ENCODE data around the gene PAEP.

The PAEP gene

DNA sequence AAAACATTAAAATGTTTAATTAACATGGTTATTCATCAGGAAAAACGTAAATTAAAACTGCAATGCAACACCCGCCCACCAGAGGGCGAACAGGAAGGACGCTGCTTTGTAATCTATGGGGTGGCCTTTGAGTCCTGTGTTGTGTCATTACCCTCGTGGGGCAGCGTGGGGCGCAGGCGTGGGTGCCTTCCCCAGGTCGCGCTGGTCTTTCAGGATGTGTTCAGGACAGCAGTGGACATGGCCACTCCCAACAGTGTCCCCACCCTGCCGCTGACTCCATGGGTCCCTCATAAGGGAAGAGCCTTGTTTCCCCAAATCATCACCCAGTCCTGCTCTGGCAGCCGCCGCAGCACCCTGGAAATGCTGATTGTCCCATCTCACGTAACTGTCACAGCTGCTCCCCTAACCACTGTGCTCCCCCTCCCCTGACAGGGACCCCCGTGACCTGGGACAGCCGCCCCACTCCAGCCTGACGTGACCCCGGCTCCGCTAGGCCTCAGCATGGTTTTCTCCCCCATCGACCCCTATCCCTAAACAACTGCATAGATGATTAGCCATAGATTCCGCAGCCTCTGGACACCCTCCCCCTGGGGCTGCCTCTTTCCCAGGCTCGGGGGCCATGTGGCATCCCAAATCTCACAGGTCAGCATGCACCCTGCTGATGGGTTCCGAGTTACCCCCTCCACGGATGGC, 41.4 kb downstream of the PAEP start:
- DNase-seq = peak; percentile 23

DNA sequence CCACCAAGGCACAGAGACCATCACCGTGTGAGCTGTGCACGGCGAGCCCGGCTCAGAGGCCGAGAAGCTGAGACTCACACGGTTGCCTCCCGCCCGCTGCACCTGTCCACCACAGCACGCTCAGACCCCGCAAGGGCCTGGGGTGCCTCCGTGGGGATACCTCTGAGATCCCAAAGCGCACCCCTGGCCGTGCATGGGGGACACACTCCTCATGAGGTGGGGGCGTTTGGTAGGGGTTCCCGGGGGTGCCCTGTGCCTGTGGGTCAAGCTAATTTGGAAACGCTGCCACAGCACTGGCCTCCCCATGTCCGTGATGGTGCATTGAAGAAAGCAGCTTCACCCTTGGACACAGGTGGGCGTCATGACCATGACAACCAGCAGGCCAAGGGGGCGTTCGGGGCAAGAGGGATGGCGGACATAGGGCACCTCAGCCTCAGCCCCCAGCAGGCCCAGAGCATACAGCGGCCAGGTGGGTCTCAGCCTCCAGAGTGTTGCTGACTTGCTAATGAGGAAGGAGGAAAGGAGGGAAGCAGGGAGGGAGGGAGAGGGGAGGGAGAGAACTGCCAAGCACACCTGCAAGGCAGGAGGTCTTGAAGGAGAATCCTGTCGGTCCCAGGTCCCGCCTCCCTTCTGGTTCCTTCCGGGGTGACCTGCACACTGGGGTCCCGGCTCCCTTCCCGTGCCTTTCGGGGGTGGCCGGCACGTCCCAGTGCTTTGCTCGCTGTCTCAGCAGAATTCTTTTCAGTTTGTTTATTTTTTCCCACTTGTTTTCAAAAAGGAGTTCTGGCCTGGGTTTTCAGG, 43.1 kb downstream of the PAEP start:
- DNase-seq = peak; percentile 40

DNA sequence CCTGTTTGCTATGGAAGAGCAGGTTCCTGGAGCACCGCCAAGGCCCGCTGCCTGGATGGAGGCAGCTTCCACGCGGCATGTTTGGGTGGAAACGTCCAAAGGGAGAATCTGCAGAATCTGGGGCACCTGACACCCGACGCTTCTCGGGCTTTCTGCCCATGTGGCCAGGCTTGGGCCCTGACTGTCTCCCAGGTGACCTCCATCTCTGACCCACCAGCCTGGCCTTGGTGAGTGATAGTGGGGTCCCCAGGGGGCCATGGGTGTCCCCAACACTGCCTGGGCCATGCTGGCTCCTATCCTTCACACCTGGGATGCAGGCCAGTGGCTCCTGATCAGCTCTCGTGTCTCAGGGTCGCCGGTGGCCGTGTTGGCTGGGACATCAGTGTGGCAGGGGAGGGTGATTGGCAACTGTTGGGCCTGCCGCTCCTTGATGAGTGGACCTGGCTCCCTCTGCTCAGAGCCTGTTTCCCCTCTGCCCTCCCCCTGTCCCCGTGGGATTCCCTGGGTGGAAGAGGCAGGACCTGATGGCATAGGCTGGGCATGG, 43.8 kb downstream of the PAEP start:
- DNase-seq = no peak

DNA sequence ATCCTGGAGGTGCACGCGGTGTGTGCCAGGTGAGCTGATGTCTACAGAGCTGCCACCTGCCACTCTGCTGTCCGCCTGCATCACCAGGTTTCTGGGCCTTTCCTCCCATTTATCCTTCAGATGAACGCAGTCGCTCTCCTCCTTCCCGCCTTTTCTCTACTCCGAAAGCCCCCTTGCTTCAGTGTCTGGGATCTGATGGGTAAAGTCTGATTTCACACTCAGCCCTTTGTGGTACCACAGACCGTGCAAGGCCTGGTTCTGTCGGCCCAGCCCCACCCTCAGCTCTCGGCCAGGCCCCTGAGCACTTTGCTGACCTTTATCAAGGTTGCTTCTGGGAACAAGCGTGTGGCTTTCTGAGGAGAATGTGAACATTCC, 45.3 kb downstream of the PAEP start:
- DNase-seq = no peak

DNA sequence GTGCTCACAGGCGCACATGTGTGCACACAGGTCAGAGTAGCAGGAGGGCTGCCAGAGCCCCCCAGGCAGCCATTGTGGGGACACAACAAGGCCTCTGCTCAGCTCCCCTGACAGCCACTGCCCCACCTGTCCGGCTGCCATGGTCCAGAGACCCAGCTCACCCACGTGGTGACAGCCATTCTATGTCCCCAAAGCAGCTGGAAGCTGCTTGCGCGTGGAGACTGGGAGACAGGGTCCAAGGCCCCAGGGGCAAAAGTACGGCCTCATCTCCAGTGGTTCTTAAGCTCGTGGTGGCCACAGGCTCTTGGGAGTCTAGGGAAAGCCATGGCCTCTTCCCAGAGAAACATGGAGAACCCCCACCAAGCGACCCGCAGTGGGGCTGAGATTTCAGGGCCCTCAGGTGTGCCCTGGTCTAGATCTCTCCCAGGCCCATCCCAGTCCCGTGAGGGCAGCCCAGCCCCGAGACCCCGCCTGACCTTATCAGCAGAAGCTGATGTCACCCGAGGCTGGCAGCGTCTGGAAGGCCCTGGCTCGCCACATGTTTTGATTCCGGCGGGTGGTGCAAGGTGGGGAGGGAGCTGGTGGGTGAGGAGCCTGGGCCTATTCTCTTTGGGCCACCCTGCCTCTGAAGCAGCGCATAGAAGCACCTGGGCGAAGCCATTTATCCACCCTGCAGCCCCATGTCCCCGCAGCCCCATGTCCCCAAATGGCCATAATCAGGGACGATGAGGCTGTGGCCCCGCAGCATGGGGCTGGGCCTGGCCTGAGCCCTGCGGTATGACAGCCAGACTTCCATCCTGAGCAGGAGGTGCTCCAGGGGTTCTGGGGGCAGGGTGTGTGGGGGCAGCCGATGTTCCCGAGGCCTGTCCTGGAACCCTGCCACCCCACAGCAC, 46.1 kb downstream of the PAEP start:
- DNase-seq = no peak

DNA sequence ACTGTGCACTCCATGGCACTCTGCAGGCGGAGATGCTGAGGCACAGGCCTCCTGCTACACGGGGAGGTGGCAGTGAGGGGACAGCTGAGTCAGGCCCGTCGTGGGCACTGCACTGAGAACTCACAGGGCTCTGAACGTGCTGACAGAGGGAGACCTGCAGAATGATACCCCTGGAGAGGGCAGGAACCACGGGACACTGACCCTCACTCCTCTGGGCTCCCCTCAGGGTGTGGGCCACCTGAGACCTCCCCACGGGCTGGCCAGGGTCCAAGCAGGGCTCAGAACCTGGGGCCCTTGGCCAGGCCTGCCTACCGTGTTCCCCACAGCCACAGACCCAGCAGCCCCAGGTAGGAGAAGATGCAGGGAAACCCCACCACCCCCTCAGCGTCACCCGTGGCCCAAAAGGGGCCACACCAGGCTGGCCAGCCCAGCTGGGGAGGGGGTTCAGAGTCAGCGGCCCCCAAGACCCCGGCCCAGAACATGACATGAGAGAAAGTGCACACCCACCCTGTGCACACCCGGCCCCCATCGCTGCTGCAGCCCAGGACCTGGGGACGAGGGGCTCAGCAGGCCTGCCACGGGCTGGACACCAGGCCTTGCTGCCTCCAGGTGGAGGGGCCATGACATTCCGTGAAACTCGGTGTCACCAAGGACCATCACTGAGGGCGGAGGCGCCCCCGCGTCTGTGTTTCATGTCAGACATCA, 46.9 kb downstream of the PAEP start:
- no peak for DNase-seq

DNA sequence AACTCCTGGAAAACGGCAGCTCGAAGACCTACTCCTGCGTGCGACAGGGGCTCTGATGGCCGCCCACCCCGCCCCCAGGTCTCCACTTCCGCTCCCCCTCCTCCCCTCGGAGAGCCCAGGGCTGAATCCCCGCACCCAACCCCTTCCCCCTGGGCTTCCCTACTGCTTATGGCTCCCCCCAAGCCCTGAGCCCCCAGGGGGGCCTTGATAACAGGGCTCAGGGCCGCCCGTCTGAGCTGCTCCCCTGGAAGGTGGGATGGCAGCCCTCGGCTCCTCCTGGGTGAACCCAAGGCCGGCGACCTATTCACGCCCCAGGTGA, 47.4 kb downstream of the PAEP start:
- no peak for DNase-seq

DNA sequence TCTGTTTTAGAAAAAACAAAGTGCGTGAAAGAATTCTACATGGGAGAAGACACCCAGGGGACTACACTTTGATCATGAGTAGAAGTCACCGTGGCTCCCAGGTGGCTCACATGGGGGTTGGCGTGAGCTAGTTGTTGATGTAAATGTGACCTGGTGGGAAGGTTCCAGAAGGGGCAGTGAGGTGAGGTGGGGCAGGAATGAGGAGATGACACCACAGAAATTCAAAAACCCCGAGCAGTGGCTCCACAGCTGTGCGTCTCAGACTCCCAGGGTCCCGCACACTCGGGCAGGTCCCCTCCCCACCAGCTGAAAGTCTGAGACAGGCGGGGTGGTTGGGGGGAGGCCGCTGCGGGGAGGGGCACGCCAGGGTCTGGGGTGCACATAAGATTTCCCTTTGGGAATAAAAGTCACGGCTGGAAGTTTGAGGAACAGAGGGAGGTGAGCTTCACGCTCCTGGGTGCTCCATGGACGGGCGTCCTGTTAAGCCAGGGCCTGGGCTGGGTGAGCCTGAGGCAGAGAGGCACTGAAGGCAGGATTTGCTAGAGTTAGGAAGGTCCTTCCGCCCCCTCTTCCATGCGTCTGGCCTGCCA, 47.9 kb downstream of the PAEP start:
- DNase-seq = no peak

DNA sequence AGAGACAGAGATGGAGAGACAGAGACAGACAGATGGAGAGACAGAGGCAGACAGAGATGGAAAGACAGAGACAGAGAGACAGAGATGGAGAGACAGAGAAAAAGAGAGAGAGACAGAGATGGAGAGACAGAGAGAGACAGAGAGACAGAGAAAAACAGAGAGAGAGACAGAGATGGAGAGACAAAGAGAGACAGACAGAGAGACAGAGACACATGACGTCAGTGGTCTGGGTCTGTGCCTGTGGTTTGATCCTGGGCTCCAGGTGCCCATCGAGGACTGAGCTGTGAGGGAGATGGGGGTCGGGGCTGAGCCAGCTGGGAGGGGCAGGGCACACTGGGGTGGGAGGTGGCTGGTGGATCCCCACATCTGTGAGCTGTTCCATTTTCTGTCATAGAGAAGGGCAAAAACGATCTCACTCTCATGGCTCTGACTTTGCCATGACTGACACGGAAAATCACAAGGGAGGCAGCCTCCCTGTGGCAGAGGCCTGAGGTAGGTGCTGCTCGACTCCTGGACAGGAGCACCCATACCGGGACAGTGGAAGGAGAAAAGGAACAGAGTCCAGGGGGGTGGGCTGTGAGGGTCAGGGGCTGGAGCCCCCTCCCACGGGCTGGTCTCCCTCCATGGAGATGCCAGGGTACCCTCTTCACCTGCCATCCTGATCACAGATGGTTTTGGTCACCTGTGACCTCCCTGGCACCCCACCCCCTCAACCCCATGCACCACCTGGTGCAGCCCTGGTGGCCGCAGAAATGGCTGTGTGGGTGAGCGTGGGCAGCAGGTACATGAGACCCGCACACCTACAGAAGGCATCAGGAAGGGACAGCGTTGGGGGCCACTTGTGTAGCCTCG, 49.0 kb downstream of the PAEP start:
- DNase-seq = no peak

DNA sequence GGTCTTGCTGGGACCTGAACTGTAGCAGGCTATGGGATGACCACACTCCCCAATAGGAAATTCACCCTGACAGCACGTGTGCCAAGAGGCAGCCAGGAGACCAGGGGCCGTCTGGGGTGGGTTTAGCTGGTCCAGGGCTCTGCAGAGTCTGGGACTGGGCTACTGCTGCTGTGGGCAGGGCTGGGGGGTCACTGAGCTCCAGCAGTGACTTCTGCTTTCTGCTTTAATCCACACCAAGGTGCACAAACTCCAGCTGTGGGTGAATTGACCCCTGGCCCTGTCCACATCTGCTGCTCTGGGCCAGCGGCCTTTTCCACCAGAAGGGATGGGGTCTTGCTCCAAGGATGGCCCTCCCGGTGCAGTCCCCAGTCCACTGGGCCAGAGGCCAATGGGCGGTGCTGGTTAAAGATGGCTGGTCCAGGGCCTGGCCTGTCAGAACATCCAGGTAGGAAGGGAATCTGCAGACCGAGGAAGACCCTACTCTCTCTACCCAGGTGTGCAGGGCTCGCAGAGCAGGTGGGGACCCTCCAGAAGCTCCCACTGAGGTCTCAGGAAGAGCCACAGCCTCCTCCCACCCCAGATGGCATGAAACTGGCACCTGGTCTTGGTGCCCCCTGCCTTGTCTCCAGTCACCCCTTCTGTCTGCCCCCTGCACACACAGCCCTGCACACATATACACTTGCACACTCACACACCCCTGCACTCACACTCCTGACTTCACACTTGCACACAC, 49.8 kb downstream of the PAEP start:
- DNase-seq = no peak

DNA sequence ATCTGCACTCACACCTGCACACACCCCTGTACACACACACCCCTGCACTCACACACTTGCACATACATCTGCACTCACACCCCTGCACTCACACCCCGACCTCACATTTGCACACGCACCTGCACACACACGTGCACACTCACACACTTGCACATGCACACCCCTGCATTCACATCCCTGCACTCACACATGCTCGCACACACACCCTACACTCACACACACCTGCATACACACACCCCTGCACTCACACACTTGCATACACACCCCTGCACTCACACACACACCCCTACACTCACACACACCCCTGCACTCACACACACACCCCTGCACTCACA, 50.3 kb downstream of the PAEP start:
- DNase-seq = no peak

DNA sequence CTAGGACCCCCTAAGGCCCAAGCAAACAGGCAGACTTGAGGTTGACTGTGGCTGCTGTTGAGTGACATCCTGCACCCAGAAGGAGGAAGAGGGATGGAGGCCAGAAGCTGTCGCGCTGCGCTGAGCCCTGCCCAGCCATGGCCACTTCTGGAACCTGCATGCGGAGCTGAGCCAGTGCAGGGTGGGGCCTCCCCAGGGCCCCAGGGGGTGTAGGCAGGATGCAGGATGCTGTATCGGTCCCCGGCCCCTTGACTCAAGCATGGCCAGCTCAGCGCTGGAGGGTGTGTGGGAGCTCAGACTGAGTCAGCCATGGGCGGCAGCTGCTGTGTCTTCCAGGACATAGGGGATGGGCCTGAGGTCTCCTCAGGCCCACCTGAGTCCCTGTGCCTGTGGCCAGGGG, 50.9 kb downstream of the PAEP start:
- DNase-seq = peak; percentile 31

DNA sequence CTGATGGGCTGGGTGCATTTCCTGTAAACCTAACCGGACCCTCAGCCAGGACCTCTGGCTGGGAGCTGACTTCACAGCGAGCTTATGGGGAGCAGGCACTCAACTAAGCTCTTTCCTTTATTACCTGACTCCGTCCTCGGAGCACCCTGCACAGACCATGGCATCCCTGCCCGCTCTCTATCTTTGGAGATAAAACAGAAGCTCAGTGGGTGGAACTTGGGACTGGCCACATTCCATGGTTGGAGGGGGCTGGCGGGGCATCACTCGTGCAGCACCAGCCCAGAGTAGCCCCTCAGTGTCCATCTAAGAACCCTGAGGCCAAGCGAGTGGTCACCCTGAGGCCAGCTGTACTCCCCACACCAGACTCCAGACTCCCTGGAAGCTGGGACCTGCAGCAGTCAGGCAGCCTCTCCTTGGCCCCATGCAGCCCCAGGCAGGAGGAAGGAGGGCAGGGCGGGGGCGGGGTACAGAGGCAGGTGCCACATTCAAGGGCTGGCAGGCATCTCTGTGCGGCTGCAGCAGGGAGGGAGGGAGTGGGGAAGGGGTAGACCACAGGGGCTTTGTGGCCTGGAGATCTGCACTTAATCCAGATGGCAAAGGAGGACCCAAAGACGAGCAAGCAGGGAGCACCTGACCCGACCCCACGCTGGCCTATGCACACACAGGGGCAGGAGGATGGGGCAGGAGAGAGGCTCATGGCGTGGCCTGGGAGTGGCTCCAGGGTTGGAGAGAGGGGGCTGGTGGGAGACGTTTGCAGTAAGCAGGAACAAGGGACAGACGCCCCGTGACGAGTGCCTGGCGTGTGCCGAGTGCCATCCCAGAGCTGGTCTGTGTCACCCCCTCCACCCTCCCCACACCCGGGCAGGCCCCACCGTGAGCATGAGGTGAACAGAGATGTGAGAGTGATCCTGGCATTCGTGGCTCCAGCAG, 51.7 kb downstream of the PAEP start:
- peak; percentile 7 for DNase-seq

DNA sequence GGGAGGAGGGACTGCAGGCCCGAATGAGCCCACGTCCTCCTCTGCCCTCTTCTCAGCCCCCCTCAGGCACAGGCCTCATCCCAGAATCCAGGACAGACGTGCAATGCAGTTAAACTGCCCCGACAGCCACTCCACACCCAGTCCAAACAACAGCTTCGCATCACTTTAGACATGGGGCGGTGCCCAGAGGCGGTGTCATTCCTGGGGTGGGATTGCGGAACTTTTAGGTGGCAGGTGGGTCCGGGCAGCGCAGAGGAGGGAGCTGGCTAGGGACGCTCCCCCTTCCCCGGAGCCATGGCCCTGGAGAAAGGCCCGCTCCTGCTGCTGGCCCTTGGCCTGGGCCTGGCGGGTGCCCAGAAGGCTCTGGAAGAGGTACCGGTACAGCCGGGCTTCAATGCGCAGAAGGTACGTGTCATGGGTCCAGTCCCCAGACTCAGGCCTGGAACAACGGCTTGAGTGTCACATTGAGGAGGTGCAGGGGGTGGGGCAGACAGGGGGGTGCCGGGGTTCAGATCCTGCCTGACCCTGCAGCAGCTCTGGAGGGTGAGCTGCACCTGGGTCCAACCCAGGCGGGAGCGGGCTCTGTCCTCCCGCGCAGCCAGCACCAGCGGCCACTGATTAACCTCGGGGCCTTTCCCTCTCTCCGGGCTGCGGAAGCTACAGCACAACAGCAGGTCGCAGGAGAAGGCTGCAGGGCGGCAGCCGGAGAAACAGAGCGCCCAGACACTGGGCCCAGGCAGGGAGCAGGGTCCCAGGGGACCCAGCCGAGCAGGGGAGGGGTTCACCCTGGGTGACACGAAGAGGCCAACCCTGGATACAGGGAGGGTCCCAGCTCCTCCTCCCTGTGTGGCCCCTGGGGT, 52.6 kb downstream of the PAEP start:
- DNase-seq = no peak

DNA sequence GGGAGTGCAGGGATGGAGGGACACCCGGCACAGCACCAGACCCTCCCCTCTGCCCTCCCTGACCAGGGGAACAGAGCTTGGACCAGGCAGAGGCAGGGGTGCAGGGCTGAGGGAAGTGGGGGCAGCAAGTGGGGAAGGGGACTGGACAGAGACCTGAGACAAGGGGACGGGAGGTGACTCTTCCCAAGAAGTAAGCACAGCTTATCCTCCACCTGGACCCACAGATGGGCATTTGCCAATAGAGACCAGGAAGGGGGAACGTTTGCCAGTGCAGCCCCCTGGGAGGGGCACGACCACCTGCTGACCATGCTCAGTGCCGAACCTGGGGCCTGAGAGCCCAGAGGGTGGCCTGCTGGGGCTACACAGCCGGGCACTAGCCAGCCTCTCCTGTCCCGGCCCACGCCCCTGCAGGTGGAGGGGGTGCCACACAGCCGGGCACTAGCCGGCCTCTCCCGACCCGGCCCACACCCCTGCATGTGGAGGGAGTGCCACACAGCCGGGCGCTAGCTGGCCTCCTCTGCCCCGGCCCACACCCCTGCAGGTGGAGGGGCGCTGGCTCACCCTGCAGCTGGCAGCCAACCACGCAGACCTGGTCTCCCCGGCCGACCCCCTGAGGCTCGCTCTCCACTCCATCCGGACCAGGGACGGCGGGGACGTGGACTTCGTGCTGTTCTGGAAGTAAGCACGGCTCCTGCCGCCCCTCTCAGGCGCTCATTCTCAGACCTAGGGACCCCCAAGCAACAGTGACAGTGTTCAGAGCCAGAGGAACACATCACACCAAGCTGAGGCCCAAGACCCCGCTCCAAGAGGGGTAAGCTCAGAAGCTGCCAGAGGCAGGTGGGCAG, 53.5 kb downstream of the PAEP start:
- no peak for DNase-seq

DNA sequence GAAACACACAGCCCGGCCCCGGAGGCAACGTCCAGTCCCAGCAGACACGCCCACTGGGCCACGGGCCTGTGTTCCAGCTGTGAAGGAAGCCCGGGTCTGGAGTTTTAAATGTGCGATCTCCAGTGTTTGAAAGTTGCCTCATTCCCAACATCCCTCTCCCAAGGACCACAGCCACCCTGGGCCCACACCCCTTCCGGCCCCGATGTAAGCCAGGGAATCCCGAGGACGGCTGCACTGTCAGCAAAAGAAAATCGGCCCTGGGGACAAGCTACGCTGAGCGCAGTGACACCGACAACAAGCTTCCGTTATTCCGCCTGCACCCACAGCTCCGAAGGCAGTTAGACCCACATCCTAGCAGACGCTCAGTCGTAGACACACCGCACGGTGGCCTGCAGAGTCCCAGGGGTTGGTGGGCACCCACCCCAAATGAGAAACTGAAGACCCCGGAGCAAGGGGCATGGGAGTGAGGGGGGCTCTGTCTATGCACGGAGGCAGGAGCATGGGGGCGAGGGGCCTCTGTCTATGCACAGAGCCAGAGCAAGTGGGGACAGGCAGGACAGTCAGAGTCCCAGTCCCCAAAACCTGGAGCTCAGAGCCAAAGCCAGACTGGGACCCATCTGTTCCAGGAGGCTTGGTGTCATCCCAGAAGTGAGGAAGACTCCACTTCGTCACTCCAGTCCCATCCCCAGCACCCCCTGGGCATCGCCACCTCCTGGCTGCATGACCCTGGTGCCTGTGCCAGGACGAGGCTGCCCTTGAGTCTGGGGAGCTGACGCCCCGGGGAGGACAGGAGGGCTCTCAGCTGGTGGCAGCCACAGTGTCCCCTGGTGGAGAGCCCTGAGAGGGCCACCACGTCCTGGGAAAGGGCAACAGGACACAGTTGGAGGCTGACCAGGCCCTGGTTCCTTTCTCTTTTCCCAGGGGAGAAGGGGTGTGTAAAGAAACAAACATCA, 54.4 kb downstream of the PAEP start:
- DNase-seq = no peak
